WTC11 (cell line): Measurements from ENCODE around the gene KCNB1. TPM values are rescaled to one million over a fixed set of nuclear protein-coding genes. Genes with fewer than 3 reads are reported as not detected.

ENCODE experiments used
- ATAC-seq: fragments of 200-7000 bp; cut with Tn5 transposase; 2 replicates; pipeline ENCODE4 v1.10.0; 2021; ENCODE audit warnings: mild to moderate bottlenecking, moderate library complexity
- CTCF ChIA-PET: fragments of 300-600 bp; sonication (Branson Sonifier 250); formaldehyde crosslinking; loops from one replicate; lab custom pipeline; 2021; ENCODE audit warnings: antibody characterized with exemption; lab: Charles Lee
- POLR2A ChIA-PET: fragments of 350-600 bp; sonication (Branson Sonifier 250); formaldehyde crosslinking; loops from one replicate; lab custom pipeline; 2021; ENCODE audit warnings: antibody characterized with exemption; lab: Charles Lee
- DNase-seq: peaks from one replicate; pipeline ENCODE4 v3.0.0; 2021; ENCODE audit warnings: low spot score
- H3K27ac Mint-ChIP-seq: 2 replicates; pipeline ENCODE4 v1.8.0; 2021; ENCODE audit warnings: mixed read lengths
- H3K27me3 Mint-ChIP-seq: 2 replicates; pipeline ENCODE4 v1.8.0; 2021; ENCODE audit warnings: low read depth, mild to moderate bottlenecking, moderate library complexity, mixed read lengths
- H3K36me3 Mint-ChIP-seq: 2 replicates; pipeline ENCODE4 v1.8.0; 2021; ENCODE audit warnings: mixed read lengths
- H3K4me1 Mint-ChIP-seq: 2 replicates; pipeline ENCODE4 v1.8.0; 2022; ENCODE audit warnings: mixed read lengths
- H3K4me3 Mint-ChIP-seq: 2 replicates; pipeline ENCODE4 v1.8.0; 2021; ENCODE audit warnings: mild to moderate bottlenecking, moderate library complexity, mixed read lengths
- H3K9me3 Mint-ChIP-seq: 2 replicates; pipeline ENCODE4 v1.8.0; 2021; ENCODE audit warnings: mixed read lengths
- ATF1 ChIP-seq: sonication (generic); formaldehyde crosslinking; IDR thresholded peaks from 2 replicates; pipeline ENCODE4 v1.8.1; 2023; ENCODE audit warnings: mild to moderate bottlenecking, moderate library complexity, missing genetic modification reagents
- ATF2 ChIP-seq: sonication (generic); formaldehyde crosslinking; IDR thresholded peaks from 2 replicates; pipeline ENCODE4 v1.8.1; 2022; ENCODE audit warnings: low read depth, missing genetic modification reagents, borderline replicate concordance
- E2F4 ChIP-seq: sonication (generic); formaldehyde crosslinking; IDR thresholded peaks from 2 replicates; pipeline ENCODE4 v1.8.1; 2022; ENCODE audit warnings: low read depth, mild to moderate bottlenecking, moderate library complexity, missing genetic modification reagents, borderline replicate concordance
- ERG ChIP-seq: fragments of 250-450 bp; sonication (Bioruptor Pico); IDR thresholded peaks from 2 replicates; pipeline ENCODE4 v1.8.0; 2021; ENCODE audit warnings: mild to moderate bottlenecking
- ESRRA ChIP-seq: sonication (generic); formaldehyde crosslinking; IDR thresholded peaks from 2 replicates; pipeline ENCODE4 v1.8.1; 2022; ENCODE audit warnings: mild to moderate bottlenecking, missing genetic modification reagents, borderline replicate concordance
- FOXJ3 ChIP-seq: sonication (generic); formaldehyde crosslinking; IDR thresholded peaks from 2 replicates; pipeline ENCODE4 v1.9.0; 2021; ENCODE audit warnings: missing genetic modification reagents, mild to moderate bottlenecking, borderline replicate concordance
- GABPB1 ChIP-seq: sonication (generic); formaldehyde crosslinking; IDR thresholded peaks from 2 replicates; pipeline ENCODE4 v1.8.1; 2023; ENCODE audit warnings: mild to moderate bottlenecking, missing genetic modification reagents
- JAZF1 ChIP-seq: fragments of 250-450 bp; sonication (Bioruptor Pico); IDR thresholded peaks from 2 replicates; pipeline ENCODE4 v1.9.0; 2021; ENCODE audit warnings: moderate library complexity, mild to moderate bottlenecking, inconsistent platforms
- MAX ChIP-seq: sonication (generic); formaldehyde crosslinking; IDR thresholded peaks from 2 replicates; pipeline ENCODE4 v1.8.0; 2022; ENCODE audit warnings: mild to moderate bottlenecking, missing genetic modification reagents
- OVOL2 ChIP-seq: fragments of 250-450 bp; sonication (Bioruptor Pico); IDR thresholded peaks from 2 replicates; pipeline ENCODE4 v1.9.0; 2021; ENCODE audit warnings: mild to moderate bottlenecking, borderline replicate concordance
- PRRX2 ChIP-seq: fragments of 250-450 bp; sonication (Bioruptor Pico); IDR thresholded peaks from 2 replicates; pipeline ENCODE4 v1.8.0; 2021; ENCODE audit warnings: mild to moderate bottlenecking
- SMAD4 ChIP-seq: sonication (generic); formaldehyde crosslinking; IDR thresholded peaks from 2 replicates; pipeline ENCODE4 v1.8.0; 2022; ENCODE audit warnings: mild to moderate bottlenecking, missing genetic modification reagents
- TP53 ChIP-seq: sonication (generic); formaldehyde crosslinking; IDR thresholded peaks from 2 replicates; pipeline ENCODE4 v1.8.1; 2023; ENCODE audit warnings: mild to moderate bottlenecking, missing genetic modification reagents
- ZBTB43 ChIP-seq: sonication (generic); formaldehyde crosslinking; IDR thresholded peaks from 2 replicates; pipeline ENCODE4 v1.8.1; 2023; ENCODE audit warnings: mild to moderate bottlenecking, missing genetic modification reagents
- ZNF281 ChIP-seq: sonication (generic); formaldehyde crosslinking; IDR thresholded peaks from 2 replicates; pipeline ENCODE4 v1.8.0; 2023; ENCODE audit warnings: mild to moderate bottlenecking, missing genetic modification reagents
- total RNA-seq: library from RNA; stranded (reverse); gene quantifications from 3 replicates; pipeline ENCODE4 v1.2.3, GENCODE V29; 2021

Gene KCNB1
- total RNA-seq, 1 experiment from 2014 or later, result 1.1 TPM

- TF ChIP-seq ESRRA (CRISPR knock-in tag), result no peak
- TF ChIP-seq JAZF1 (CRISPR knock-in tag), result no peak
- peak; percentile 77 for TF ChIP-seq MAX (CRISPR knock-in tag)
- TF ChIP-seq OVOL2 (CRISPR knock-in tag), result no peak
- no peak for TF ChIP-seq PRRX2 (CRISPR knock-in tag)
- no peak for TF ChIP-seq ATF2 (CRISPR knock-in tag)
- TF ChIP-seq, all 79 proteins: peak for 3
These were observed 26.1 kb upstream of the KCNB1 start (continued) for GRCh38 chr20:49508435-49509199.

- ATAC-seq (no peak), DNase-seq (no peak)
- H3K36me3 Mint-ChIP-seq, result peaks cover 12% of the 10 kb centered on the region; the same call in 1 of the 2 replicates
- TF ChIP-seq ZBTB43 (CRISPR knock-in tag) (no peak), TP53 (CRISPR knock-in tag) (no peak), E2F4 (CRISPR knock-in tag) (no peak), SMAD4 (CRISPR knock-in tag) (no peak), GABPB1 (CRISPR knock-in tag) (no peak), ERG (no peak), ATF1 (CRISPR knock-in tag) (no peak), FOXJ3 (CRISPR knock-in tag) (no peak), ATF2 (CRISPR knock-in tag) (no peak), ZNF281 (CRISPR knock-in tag) (no peak)
- H3K4me3 Mint-ChIP-seq, result no peak overlapping the region
- POLR2A ChIA-PET, result no interaction called here
- no peaks in the 10 kb centered on the region for H3K9me3 Mint-ChIP-seq
- CTCF ChIA-PET, result interaction anchor here (1.0 to 6.5 kb wide), 12 partner anchors 11 to 188 kb away, joined by 3 to 76 read pairs (median 8); partner anchors contain the start of gene KCNB1
- no peak overlapping the region for H3K27ac Mint-ChIP-seq
- 0 out of 2 replicates have a peak, but pooled peaks cover 5% of the 10 kb centered on the region for H3K4me1 Mint-ChIP-seq
- H3K27me3 Mint-ChIP-seq, result no peaks in the 10 kb centered on the region
These were observed 25.4 kb upstream of the KCNB1 start for GRCh38 chr20:49507741-49508434.
